ENCODE results near the gene FAM98B. TPM values are rescaled to one million over a fixed set of nuclear protein-coding genes. Genes with fewer than 3 reads are reported as not detected.

Gene FAM98B
- total RNA-seq, 1 experiment from 2014 or later: 38.1 TPM

DNA sequence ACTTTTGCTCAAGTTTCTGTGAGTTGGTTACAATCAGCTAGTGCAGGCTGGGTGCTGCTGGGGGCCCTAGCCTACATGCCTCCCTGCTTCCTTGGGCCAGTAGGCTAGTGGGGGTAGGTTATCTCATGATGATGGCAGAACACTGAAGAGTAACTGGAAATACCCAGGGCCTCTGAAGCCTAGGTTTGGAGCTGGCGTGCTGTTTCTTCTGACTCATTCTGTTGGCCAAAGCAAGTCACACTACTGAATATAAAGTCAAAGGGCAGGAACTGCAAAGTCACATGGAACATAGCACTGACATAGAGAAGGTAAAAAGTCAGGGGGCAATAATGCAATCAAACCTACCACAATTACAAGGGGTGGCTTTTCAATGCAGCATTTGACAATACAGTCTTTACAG, 76.2 kb downstream of the FAM98B start:
- H3K4me3 Mint-ChIP-seq: no peak overlapping the region
- TF ChIP-seq FOXP1 (CRISPR knock-in tag; IDR thresholded peaks at IDR 0.05; ENCODE audit: borderline replicate concordance) (no peak), IRF2 (CRISPR knock-in tag; IDR thresholded peaks at IDR 0.05; ENCODE audit: borderline replicate concordance, low read depth) (no peak), SMAD4 (CRISPR knock-in tag; IDR thresholded peaks at IDR 0.05) (no peak), NR2C2 (CRISPR knock-in tag; IDR thresholded peaks at IDR 0.05) (no peak), GABPB1 (CRISPR knock-in tag; IDR thresholded peaks at IDR 0.05) (no peak), JUN (CRISPR knock-in tag; IDR thresholded peaks at IDR 0.05) (no peak)
- TF ChIP-seq, protein P1, sequence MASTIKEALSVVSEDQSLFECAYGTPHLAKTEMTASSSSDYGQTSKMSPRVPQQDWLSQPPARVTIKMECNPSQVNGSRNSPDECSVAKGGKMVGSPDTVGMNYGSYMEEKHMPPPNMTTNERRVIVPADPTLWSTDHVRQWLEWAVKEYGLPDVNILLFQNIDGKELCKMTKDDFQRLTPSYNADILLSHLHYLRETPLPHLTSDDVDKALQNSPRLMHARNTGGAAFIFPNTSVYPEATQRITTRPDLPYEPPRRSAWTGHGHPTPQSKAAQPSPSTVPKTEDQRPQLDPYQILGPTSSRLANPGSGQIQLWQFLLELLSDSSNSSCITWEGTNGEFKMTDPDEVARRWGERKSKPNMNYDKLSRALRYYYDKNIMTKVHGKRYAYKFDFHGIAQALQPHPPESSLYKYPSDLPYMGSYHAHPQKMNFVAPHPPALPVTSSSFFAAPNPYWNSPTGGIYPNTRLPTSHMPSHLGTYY (CRISPR knock-in tag; IDR thresholded peaks at IDR 0.05): no peak
- TF ChIP-seq, protein P2, sequence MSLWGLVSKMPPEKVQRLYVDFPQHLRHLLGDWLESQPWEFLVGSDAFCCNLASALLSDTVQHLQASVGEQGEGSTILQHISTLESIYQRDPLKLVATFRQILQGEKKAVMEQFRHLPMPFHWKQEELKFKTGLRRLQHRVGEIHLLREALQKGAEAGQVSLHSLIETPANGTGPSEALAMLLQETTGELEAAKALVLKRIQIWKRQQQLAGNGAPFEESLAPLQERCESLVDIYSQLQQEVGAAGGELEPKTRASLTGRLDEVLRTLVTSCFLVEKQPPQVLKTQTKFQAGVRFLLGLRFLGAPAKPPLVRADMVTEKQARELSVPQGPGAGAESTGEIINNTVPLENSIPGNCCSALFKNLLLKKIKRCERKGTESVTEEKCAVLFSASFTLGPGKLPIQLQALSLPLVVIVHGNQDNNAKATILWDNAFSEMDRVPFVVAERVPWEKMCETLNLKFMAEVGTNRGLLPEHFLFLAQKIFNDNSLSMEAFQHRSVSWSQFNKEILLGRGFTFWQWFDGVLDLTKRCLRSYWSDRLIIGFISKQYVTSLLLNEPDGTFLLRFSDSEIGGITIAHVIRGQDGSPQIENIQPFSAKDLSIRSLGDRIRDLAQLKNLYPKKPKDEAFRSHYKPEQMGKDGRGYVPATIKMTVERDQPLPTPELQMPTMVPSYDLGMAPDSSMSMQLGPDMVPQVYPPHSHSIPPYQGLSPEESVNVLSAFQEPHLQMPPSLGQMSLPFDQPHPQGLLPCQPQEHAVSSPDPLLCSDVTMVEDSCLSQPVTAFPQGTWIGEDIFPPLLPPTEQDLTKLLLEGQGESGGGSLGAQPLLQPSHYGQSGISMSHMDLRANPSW (CRISPR knock-in tag; conservative IDR thresholded peaks at IDR 0.05; ENCODE audit: low read depth): no peak
- TF ChIP-seq, protein P3, sequence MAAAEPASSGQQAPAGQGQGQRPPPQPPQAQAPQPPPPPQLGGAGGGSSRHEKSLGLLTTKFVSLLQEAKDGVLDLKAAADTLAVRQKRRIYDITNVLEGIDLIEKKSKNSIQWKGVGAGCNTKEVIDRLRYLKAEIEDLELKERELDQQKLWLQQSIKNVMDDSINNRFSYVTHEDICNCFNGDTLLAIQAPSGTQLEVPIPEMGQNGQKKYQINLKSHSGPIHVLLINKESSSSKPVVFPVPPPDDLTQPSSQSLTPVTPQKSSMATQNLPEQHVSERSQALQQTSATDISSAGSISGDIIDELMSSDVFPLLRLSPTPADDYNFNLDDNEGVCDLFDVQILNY (CRISPR knock-in tag; IDR thresholded peaks at IDR 0.05): no peak
- TF ChIP-seq, protein P4, sequence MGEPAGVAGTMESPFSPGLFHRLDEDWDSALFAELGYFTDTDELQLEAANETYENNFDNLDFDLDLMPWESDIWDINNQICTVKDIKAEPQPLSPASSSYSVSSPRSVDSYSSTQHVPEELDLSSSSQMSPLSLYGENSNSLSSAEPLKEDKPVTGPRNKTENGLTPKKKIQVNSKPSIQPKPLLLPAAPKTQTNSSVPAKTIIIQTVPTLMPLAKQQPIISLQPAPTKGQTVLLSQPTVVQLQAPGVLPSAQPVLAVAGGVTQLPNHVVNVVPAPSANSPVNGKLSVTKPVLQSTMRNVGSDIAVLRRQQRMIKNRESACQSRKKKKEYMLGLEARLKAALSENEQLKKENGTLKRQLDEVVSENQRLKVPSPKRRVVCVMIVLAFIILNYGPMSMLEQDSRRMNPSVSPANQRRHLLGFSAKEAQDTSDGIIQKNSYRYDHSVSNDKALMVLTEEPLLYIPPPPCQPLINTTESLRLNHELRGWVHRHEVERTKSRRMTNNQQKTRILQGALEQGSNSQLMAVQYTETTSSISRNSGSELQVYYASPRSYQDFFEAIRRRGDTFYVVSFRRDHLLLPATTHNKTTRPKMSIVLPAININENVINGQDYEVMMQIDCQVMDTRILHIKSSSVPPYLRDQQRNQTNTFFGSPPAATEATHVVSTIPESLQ (CRISPR knock-in tag; IDR thresholded peaks at IDR 0.05): no peak
- no peaks in the 10 kb centered on the region for H3K9me3 Mint-ChIP-seq
- DNase-seq (ENCODE audit: low spot score) (no peak), ATAC-seq (no peak)
- CTCF ChIA-PET: no interaction called here
- no peak overlapping the region for H3K27ac Mint-ChIP-seq
- no peaks in the 10 kb centered on the region for H3K36me3 Mint-ChIP-seq
- peaks cover 7% of the 10 kb centered on the region for H3K4me1 Mint-ChIP-seq
- POLR2A ChIA-PET: no interaction called here
- H3K27me3 Mint-ChIP-seq (ENCODE audit: low read depth): no peaks in the 10 kb centered on the region

DNA sequence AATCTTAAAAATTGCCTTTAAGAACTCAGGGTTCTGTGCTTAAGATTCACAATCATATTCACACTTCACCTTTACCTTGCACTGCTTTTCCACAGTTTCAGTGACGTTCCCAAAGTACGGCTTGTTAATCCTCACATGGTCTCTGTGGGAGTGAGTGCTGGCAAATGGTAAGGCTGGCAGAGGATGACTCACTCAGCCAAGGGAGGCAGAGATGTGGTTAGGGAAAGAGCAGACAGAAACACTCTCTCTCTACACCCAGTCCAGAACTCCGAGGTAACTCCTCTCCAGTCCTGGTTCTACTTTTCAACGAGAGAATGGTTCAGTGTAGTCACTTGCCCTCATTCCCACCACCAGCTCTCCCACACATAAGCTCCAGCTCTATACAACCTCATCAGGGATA, 77.6 kb downstream of the FAM98B start:
- Mint-ChIP-seq H3K4me3 (no peak overlapping the region), H3K4me1 (peaks cover 5% of the 10 kb centered on the region), H3K27ac (no peak overlapping the region), H3K27me3 (ENCODE audit: low read depth) (no peaks in the 10 kb centered on the region), H3K36me3 (no peaks in the 10 kb centered on the region), H3K9me3 (no peaks in the 10 kb centered on the region)
- CTCF ChIA-PET: interaction anchor here (0.8 to 1.0 kb wide), 2 partner anchors 32 to 91 kb away, joined by 3 read pairs; no protein-coding TSS in a partner anchor
- TF ChIP-seq TEAD1 (CRISPR knock-in tag; IDR thresholded peaks at IDR 0.05) (no peak), NFYB (CRISPR knock-in tag; conservative IDR thresholded peaks at IDR 0.05; ENCODE audit: low read depth) (no peak), FOXJ3 (CRISPR knock-in tag; IDR thresholded peaks at IDR 0.05; ENCODE audit: borderline replicate concordance) (no peak), ZNF671 (CRISPR knock-in tag; IDR thresholded peaks at IDR 0.05) (no peak), TEAD4 (CRISPR knock-in tag; IDR thresholded peaks at IDR 0.05) (no peak), ZBTB21 (CRISPR knock-in tag; IDR thresholded peaks at IDR 0.05; ENCODE audit: borderline replicate concordance) (no peak), ZNF317 (CRISPR knock-in tag; IDR thresholded peaks at IDR 0.05; ENCODE audit: borderline replicate concordance, low read depth) (no peak), FOXK1 (CRISPR knock-in tag; IDR thresholded peaks at IDR 0.05) (no peak), ZNF396 (CRISPR knock-in tag; IDR thresholded peaks at IDR 0.05; ENCODE audit: borderline replicate concordance) (no peak)
- TF ChIP-seq, protein P5, sequence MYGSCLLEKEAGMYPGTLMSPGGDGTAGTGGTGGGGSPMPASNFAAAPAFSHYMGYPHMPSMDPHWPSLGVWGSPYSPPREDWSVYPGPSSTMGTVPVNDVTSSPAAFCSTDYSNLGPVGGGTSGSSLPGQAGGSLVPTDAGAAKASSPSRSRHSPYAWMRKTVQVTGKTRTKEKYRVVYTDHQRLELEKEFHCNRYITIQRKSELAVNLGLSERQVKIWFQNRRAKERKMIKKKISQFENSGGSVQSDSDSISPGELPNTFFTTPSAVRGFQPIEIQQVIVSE (CRISPR knock-in tag; IDR thresholded peaks at IDR 0.05; ENCODE audit: borderline replicate concordance): no peak
- no peak for DNase-seq (ENCODE audit: low spot score)
- POLR2A ChIA-PET: no interaction called here
- ATAC-seq: no peak
